H9 (cell line): ENCODE data around the gene GNA12. TPM values are rescaled to one million over a fixed set of nuclear protein-coding genes. Genes with fewer than 3 reads are reported as not detected.

Experiments used
- DNase-seq: peaks from one replicate; pipeline ENCODE4 v3.0.0-alpha.2; 2017
- H2AFZ ChIP-seq: one replicate; pipeline ENCODE4 v1.6.1; 2013; ENCODE audit warnings: mild to moderate bottlenecking, low read length, control low read depth, moderate library complexity
- H2AK5ac ChIP-seq: 2 replicates; pipeline ENCODE4 v1.6.1; 2013; ENCODE audit warnings: low read length, control low read depth, mixed read lengths; ENCODE audit not compliant: insufficient read length
- H2BK120ac ChIP-seq: one replicate; pipeline ENCODE4 v1.6.1; 2013; ENCODE audit warnings: low read depth, mild to moderate bottlenecking, low read length, control low read depth, inconsistent platforms; ENCODE audit not compliant: poor library complexity, severe bottlenecking
- H2BK12ac ChIP-seq: 2 replicates; pipeline ENCODE4 v1.6.1; 2013; ENCODE audit warnings: low read length, control low read depth, mixed read lengths, low read depth; ENCODE audit not compliant: insufficient read length
- H2BK15ac ChIP-seq: 2 replicates; pipeline ENCODE4 v1.6.1; 2013; ENCODE audit warnings: low read depth, low read length, control low read depth
- H2BK20ac ChIP-seq: one replicate; pipeline ENCODE4 v1.6.1; 2013; ENCODE audit warnings: low read depth, mild to moderate bottlenecking, low read length, control low read depth, inconsistent platforms; ENCODE audit not compliant: poor library complexity, severe bottlenecking
- H2BK5ac ChIP-seq: 2 replicates; pipeline ENCODE4 v1.6.1; 2013; ENCODE audit warnings: low read length, control low read depth, mixed read lengths; ENCODE audit not compliant: insufficient read length
- H3K14ac ChIP-seq: 2 replicates; pipeline ENCODE4 v1.6.1; 2013; ENCODE audit warnings: low read length, control low read depth; ENCODE audit not compliant: insufficient read depth
- H3K18ac ChIP-seq: 2 replicates; pipeline ENCODE4 v1.6.1; 2013; ENCODE audit warnings: low read depth, mild to moderate bottlenecking, mixed read lengths, low read length, control low read depth; ENCODE audit not compliant: insufficient read length
- H3K23ac ChIP-seq: 2 replicates; pipeline ENCODE4 v1.6.1; 2013; ENCODE audit warnings: low read length, control low read depth, mixed read lengths, low read depth; ENCODE audit not compliant: insufficient read length
- H3K23me2 ChIP-seq: 2 replicates; pipeline ENCODE4 v1.6.1; 2013; ENCODE audit warnings: low read depth, mild to moderate bottlenecking, mixed read lengths, low read length, control low read depth; ENCODE audit not compliant: insufficient read length, poor library complexity, severe bottlenecking
- H3K27ac ChIP-seq: 2 replicates; pipeline ENCODE4 v1.5.1; 2013; ENCODE audit warnings: low read length, control low read depth, mixed read lengths, low read depth; ENCODE audit not compliant: insufficient read length
- H3K27me3 ChIP-seq: 2 replicates; pipeline ENCODE4 v1.6.1; 2013; ENCODE audit warnings: low read length, control low read depth, inconsistent platforms; ENCODE audit not compliant: insufficient read depth
- H3K4ac ChIP-seq: 2 replicates; pipeline ENCODE4 v1.6.1; 2013; ENCODE audit warnings: low read depth, mild to moderate bottlenecking, control low read depth, inconsistent platforms, low read length, moderate library complexity
- H3K4me1 ChIP-seq: 2 replicates; pipeline ENCODE4 v1.6.1; 2013; ENCODE audit warnings: low read length, control low read depth, inconsistent platforms; ENCODE audit not compliant: insufficient read depth
- H3K4me2 ChIP-seq: 2 replicates; pipeline ENCODE4 v1.6.1; 2013; ENCODE audit warnings: low read length, control low read depth, mixed read lengths; ENCODE audit not compliant: insufficient read length, insufficient read depth
- H3K56ac ChIP-seq: 2 replicates; pipeline ENCODE4 v1.6.1; 2013; ENCODE audit warnings: low read depth, mild to moderate bottlenecking, mixed read lengths, low read length, control low read depth; ENCODE audit not compliant: insufficient read length
- H3K79me1 ChIP-seq: 2 replicates; pipeline ENCODE4 v1.6.1; 2013; ENCODE audit warnings: low read depth, mild to moderate bottlenecking, moderate library complexity, low read length, control low read depth, inconsistent platforms; ENCODE audit not compliant: insufficient read depth, poor library complexity, severe bottlenecking
- H3K79me2 ChIP-seq: 2 replicates; pipeline ENCODE4 v1.6.1; 2013; ENCODE audit warnings: low read length, control low read depth, inconsistent platforms; ENCODE audit not compliant: insufficient read depth
- H3K9ac ChIP-seq: 2 replicates; pipeline ENCODE4 v1.6.1; 2013; ENCODE audit warnings: low read length, control low read depth, mixed read lengths; ENCODE audit not compliant: insufficient read length; ENCODE audit errors: extremely low read depth
- H3K9me3 ChIP-seq: one replicate; pipeline ENCODE4 v1.6.1; 2013; ENCODE audit warnings: low read depth, low read length, inconsistent platforms; ENCODE audit not compliant: control insufficient read depth
- H3T11ph ChIP-seq: one replicate; pipeline ENCODE4 v1.6.1; 2013; ENCODE audit warnings: mild to moderate bottlenecking, low read length, control low read depth, inconsistent platforms
- H4K20me1 ChIP-seq: one replicate; pipeline ENCODE4 v1.6.1; 2013; ENCODE audit not compliant: control insufficient read depth, insufficient read length, insufficient read depth
- H4K5ac ChIP-seq: 2 replicates; pipeline ENCODE4 v1.6.1; 2013; ENCODE audit warnings: low read depth, mild to moderate bottlenecking, mixed read lengths, low read length, control low read depth; ENCODE audit not compliant: insufficient read length
- H4K8ac ChIP-seq: replicated peaks from 2 replicates; pipeline ENCODE4 v1.6.1; 2013; ENCODE audit warnings: low read length, control low read depth, mixed read lengths, low read depth; ENCODE audit not compliant: insufficient read length
- H4K91ac ChIP-seq: 2 replicates; pipeline ENCODE4 v1.6.1; 2013; ENCODE audit warnings: low read depth, mild to moderate bottlenecking, moderate library complexity, mixed read lengths, low read length, control low read depth; ENCODE audit not compliant: insufficient read length
- H3K27ac Mint-ChIP-seq, 3 experiments: 2 replicates in 2 of 3; 3 replicates in 1 of 3; pipeline ENCODE4 v1.8.0; 2020 to 2021; ENCODE audit warnings: mixed read lengths in 3 of 3, mild to moderate bottlenecking in 1 of 3, moderate library complexity in 1 of 3
- H3K27me3 Mint-ChIP-seq: 2 replicates; pipeline ENCODE4 v1.8.0; 2021; ENCODE audit warnings: low read depth, mild to moderate bottlenecking, moderate library complexity, mixed read lengths
- H3K36me3 Mint-ChIP-seq, 3 experiments: 2 replicates in 2 of 3; 3 replicates in 1 of 3; pipeline ENCODE4 v1.8.0; 2020 to 2021; ENCODE audit warnings: low read depth in 3 of 3, mixed read lengths in 3 of 3; ENCODE audit not compliant: insufficient read depth in 1 of 3
- H3K4me1 Mint-ChIP-seq, 2 experiments: 2 replicates each; pipeline ENCODE4 v1.8.0; 2020; ENCODE audit warnings: mixed read lengths in 2 of 2
- H3K4me3 Mint-ChIP-seq, 2 experiments: 2 replicates in 1 of 2; 3 replicates in 1 of 2; pipeline ENCODE4 v1.8.0; 2020 to 2021; ENCODE audit warnings: mild to moderate bottlenecking in 2 of 2, mixed read lengths in 2 of 2, moderate library complexity in 1 of 2
- H3K9me3 Mint-ChIP-seq, 2 experiments: 2 replicates in 1 of 2; 3 replicates in 1 of 2; pipeline ENCODE4 v1.8.0; 2020; ENCODE audit warnings: mild to moderate bottlenecking in 2 of 2, mixed read lengths in 2 of 2, moderate library complexity in 1 of 2
- WGBS: extraction: QIAGEN DNeasy Blood & Tissue Kit; methylation state at CpG from one replicate; pipeline ENCODE4 v1.1.7; 2013; ENCODE audit warnings: missing lambda C conversion rate, low lambda C conversion rate, mixed read lengths; ENCODE audit not compliant: insufficient read length; ENCODE audit errors: extremely low coverage; 5-methylcytosine and 5-hydroxymethylcytosine counted together
- total RNA-seq: library from RNA; stranded (reverse); gene quantifications from 2 replicates; pipeline ENCODE4 v1.2.1, GENCODE V29; 2021
- TF ChIP-seq, protein P1 (sequence below): fragments of 200-600 bp; sonication (generic); conservative IDR thresholded peaks from 3 replicates; pipeline ENCODE4 v1.8.0; 2021; ENCODE audit warnings: antibody characterized with exemption, mild to moderate bottlenecking

Gene GNA12
- total RNA-seq, 1 experiment from 2014 or later: 60.2 TPM

DNA sequence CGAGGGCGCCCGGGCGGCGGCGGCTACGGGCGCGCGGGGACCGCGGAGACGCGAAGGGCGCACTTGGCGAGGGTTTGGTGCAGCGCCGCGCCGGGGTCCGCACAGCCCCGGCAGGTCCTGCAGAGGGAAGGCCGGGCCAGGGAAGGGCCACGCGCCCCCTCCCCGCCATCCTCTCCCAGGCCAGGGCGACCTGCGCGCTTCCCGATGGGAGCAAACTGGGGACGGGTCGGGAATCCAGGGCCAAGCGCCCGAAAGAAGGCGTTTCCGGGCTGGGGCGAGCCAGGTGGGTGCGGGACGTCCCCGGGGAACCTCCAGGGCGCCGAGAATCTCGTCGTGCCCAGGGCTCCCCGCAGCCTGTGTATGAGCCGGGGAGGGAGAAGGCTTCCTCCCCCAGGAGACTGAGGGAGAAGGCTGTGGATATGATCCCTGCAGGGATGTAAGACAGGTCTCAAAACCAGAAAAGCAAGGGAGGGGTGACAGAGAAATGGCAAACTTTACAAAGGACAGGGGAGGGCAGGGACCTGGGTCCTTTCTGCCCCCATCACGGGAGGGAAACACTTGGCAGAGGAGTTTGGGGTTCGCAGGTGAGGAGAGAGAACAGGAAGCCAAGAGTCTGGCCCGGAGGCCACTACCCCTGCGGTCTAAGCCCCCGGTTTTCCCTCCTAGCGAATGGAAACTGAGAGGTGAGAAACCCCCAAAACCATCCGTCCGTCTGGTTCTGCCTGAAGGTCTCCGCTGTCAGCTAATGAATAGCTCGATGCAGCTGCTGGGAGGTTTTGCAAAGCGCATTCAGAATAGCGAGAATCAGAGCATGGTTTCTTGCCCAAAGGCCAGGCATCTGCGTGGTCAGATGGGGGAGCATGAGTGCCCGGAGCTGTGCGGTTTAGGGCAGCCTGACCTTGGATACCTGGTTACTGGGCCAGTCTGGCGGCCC, 155.4 kb downstream of the GNA12 start:
- Mint-ChIP-seq H3K9me3 (no peaks in the 10 kb centered on the region; a peak in 1 of 5 replicates), H3K27ac (no peak overlapping the region; a peak in 1 of 7 replicates), H3K36me3 (no peaks in the 10 kb centered on the region; a peak in 1 of 7 replicates), H3K4me3 (peak overlapping the region; percentile 53 to 75), H3K27me3 (peaks cover 53% of the 10 kb centered on the region), H3K4me1 (peaks cover 5 to 8% of the 10 kb centered on the region in 2 experiments)
- H3K18ac ChIP-seq: no peak overlapping the region
- H3K56ac ChIP-seq: no peak overlapping the region
- H3T11ph ChIP-seq: no peak overlapping the region
- H2BK15ac ChIP-seq: no peak overlapping the region
- TF ChIP-seq, protein P1, sequence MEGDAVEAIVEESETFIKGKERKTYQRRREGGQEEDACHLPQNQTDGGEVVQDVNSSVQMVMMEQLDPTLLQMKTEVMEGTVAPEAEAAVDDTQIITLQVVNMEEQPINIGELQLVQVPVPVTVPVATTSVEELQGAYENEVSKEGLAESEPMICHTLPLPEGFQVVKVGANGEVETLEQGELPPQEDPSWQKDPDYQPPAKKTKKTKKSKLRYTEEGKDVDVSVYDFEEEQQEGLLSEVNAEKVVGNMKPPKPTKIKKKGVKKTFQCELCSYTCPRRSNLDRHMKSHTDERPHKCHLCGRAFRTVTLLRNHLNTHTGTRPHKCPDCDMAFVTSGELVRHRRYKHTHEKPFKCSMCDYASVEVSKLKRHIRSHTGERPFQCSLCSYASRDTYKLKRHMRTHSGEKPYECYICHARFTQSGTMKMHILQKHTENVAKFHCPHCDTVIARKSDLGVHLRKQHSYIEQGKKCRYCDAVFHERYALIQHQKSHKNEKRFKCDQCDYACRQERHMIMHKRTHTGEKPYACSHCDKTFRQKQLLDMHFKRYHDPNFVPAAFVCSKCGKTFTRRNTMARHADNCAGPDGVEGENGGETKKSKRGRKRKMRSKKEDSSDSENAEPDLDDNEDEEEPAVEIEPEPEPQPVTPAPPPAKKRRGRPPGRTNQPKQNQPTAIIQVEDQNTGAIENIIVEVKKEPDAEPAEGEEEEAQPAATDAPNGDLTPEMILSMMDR: no peak
- H3K79me1 ChIP-seq: no peaks in the 10 kb centered on the region
- no peaks in the 10 kb centered on the region for H4K20me1 ChIP-seq
- H3K4ac ChIP-seq: no peak overlapping the region
- no peak overlapping the region for H3K23ac ChIP-seq
- H3K79me2 ChIP-seq: no peaks in the 10 kb centered on the region
- no peak overlapping the region for H3K9ac ChIP-seq
- H2BK12ac ChIP-seq: no peak overlapping the region
- H2AFZ ChIP-seq: no peak overlapping the region
- H2AK5ac ChIP-seq: no peak overlapping the region
- H3K4me1 ChIP-seq: no peaks in the 10 kb centered on the region
- no CpG with 5 or more reads among the region's 62 CpGs for WGBS
- H2BK20ac ChIP-seq: no peak overlapping the region
- H3K23me2 ChIP-seq: peaks cover 11% of the 10 kb centered on the region
- peak overlapping the region; percentile 84 for H3K14ac ChIP-seq
- no peak overlapping the region for H3K27ac ChIP-seq
- peak overlapping the region; percentile 54 for H3K4me2 ChIP-seq
- DNase-seq: no peak
- H3K27me3 ChIP-seq: peaks cover 12% of the 10 kb centered on the region; the same call in 1 of the 2 replicates
- H4K91ac ChIP-seq: no peak overlapping the region
- no peak overlapping the region for H4K5ac ChIP-seq
- no peak overlapping the region for H2BK120ac ChIP-seq
- H2BK5ac ChIP-seq: no peak overlapping the region
- no peaks in the 10 kb centered on the region for H3K9me3 ChIP-seq
- no peak overlapping the region for H4K8ac ChIP-seq
